Sigmoid colon (tissue), 4 donors: ENCODE data around the gene GEN1.

Source experiments
- CTCF ChIP-seq, 4 experiments: fragments of 450-650 bp in 3 of 4; fragments of 200-600 bp in 1 of 4; IDR thresholded peaks; one replicate each; pipeline ENCODE4 v1.5.1; 2016 to 2019; ENCODE audit warnings: antibody characterized with exemption in 4 of 4, mild to moderate bottlenecking in 3 of 4, moderate library complexity in 2 of 4
- EP300 ChIP-seq, 4 donors: sonication (generic); formaldehyde crosslinking; IDR thresholded peaks; one replicate each; pipeline ENCODE4 v1.6.1; 2017; ENCODE audit warnings: antibody characterized with exemption in 4 of 4
- POLR2A ChIP-seq, 2 donors: fragments of 450-650 bp; IDR thresholded peaks; one replicate each; pipeline ENCODE4 v1.6.1; 2016; ENCODE audit warnings: antibody characterized with exemption in 2 of 2, mild to moderate bottlenecking in 2 of 2, moderate library complexity in 2 of 2
- POLR2AphosphoS5 ChIP-seq, 4 donors: sonication (generic); formaldehyde crosslinking; IDR thresholded peaks; one replicate each; pipeline ENCODE4 v1.6.1; 2017; ENCODE audit warnings: antibody characterized with exemption in 4 of 4

DNA sequence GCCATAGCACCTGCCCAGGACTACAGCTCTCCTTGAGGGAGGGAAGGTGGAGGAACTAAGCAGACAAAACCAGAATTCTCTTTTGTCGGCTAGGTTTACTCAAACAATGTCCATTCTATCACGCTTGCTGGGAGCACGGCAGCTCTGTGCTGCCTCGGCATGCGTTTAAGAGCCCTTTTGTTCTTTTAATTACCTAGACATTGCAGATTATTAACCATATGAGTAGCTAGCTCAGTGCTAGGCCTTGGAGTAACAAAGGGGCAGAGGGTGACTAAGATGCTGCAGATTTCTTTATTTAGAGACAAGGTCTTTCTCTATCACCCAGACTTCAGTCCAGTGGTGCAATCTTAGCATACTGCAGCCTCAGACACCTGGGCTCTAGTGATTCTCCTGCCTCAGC, 73.4 kb downstream of the GEN1 start:
- TF ChIP-seq CTCF (IDR thresholded peaks at IDR 0.05) (no peak), POLR2A (IDR thresholded peaks at IDR 0.05) (no peak), POLR2AphosphoS5 (IDR thresholded peaks at IDR 0.05) (no peak), EP300 (IDR thresholded peaks at IDR 0.05) (no peak)
